Neuronal stem cell (in vitro differentiated cells): ENCODE results near the gene DOCK9.

Experiments used
- DNase-seq: peaks from one replicate; pipeline ENCODE4 v3.0.0-alpha.2; 2013; ENCODE audit warnings: low spot score
- H2AFZ ChIP-seq: one replicate; pipeline ENCODE4 v1.6.1; 2013; ENCODE audit warnings: mild to moderate bottlenecking, low read length, inconsistent platforms
- H2AK5ac ChIP-seq: 2 replicates; pipeline ENCODE4 v1.6.1; 2013; ENCODE audit warnings: low read depth, mild to moderate bottlenecking, inconsistent platforms, low read length, moderate library complexity, mixed read lengths
- H2BK120ac ChIP-seq: 2 replicates; pipeline ENCODE4 v1.6.1; 2013; ENCODE audit warnings: low read depth, mild to moderate bottlenecking, inconsistent platforms, low read length, moderate library complexity, mixed read lengths
- H2BK12ac ChIP-seq: one replicate; pipeline ENCODE4 v1.6.1; 2013; ENCODE audit warnings: low read length, inconsistent platforms
- H2BK15ac ChIP-seq: 2 replicates; pipeline ENCODE4 v1.6.1; 2013; ENCODE audit warnings: mild to moderate bottlenecking, low read length, inconsistent platforms, mixed read lengths
- H2BK5ac ChIP-seq: one replicate; pipeline ENCODE4 v1.6.1; 2013; ENCODE audit warnings: inconsistent platforms, mild to moderate bottlenecking, low read length, moderate library complexity
- H3K14ac ChIP-seq: one replicate; pipeline ENCODE4 v1.6.1; 2013; ENCODE audit warnings: low read length, inconsistent platforms
- H3K18ac ChIP-seq: 2 replicates; pipeline ENCODE4 v1.6.1; 2013; ENCODE audit warnings: low read length, inconsistent platforms
- H3K23ac ChIP-seq: 2 replicates; pipeline ENCODE4 v1.6.1; 2013; ENCODE audit warnings: low read depth, mild to moderate bottlenecking, mixed read lengths, low read length, inconsistent platforms; ENCODE audit not compliant: poor library complexity
- H3K27ac ChIP-seq: replicated peaks from 3 replicates; pipeline ENCODE4 v1.5.1; 2013; ENCODE audit warnings: low read length, inconsistent platforms
- H3K27me3 ChIP-seq, 3 experiments: 2 replicates each; pipeline ENCODE4 v1.6.1; 2013; ENCODE audit warnings: low read length in 3 of 3, mild to moderate bottlenecking in 2 of 3, inconsistent platforms in 1 of 3, low read depth in 1 of 3, mixed read lengths in 1 of 3, moderate library complexity in 1 of 3; ENCODE audit not compliant: control insufficient read depth in 3 of 3, insufficient read depth in 3 of 3
- H3K36me3 ChIP-seq, 2 donors: replicated peaks in 1 of 2; 2 replicates each; pipeline ENCODE4 v1.6.1; 2013; ENCODE audit warnings: low read length in 2 of 2; ENCODE audit not compliant: control insufficient read depth in 2 of 2, insufficient read depth in 2 of 2
- H3K4ac ChIP-seq: 2 replicates; pipeline ENCODE4 v1.6.1; 2013; ENCODE audit warnings: inconsistent platforms, mild to moderate bottlenecking, low read length, moderate library complexity
- H3K4me1 ChIP-seq, 2 donors: 1 replicate in 1 of 2; 2 replicates in 1 of 2; pipeline ENCODE4 v1.6.1; 2013; ENCODE audit warnings: low read length in 2 of 2, low read depth in 1 of 2; ENCODE audit not compliant: control insufficient read depth in 2 of 2, insufficient read depth in 1 of 2
- H3K4me2 ChIP-seq: one replicate; pipeline ENCODE4 v1.6.1; 2013; ENCODE audit warnings: mild to moderate bottlenecking, low read length, inconsistent platforms; ENCODE audit not compliant: insufficient read depth, poor library complexity, severe bottlenecking
- H3K4me3 ChIP-seq, 2 donors: 2 replicates each; pipeline ENCODE4 v1.5.1; 2013; ENCODE audit warnings: low read length in 2 of 2, mild to moderate bottlenecking in 2 of 2, inconsistent platforms in 1 of 2, moderate library complexity in 1 of 2
- H3K79me1 ChIP-seq: one replicate; pipeline ENCODE4 v1.6.1; 2013; ENCODE audit warnings: low read depth, mild to moderate bottlenecking, inconsistent platforms, low read length, moderate library complexity
- H3K9ac ChIP-seq: one replicate; pipeline ENCODE4 v1.6.1; 2013; ENCODE audit warnings: mild to moderate bottlenecking, low read depth, low read length, inconsistent platforms; ENCODE audit not compliant: poor library complexity
- H3K9me3 ChIP-seq, 2 donors: replicated peaks in 1 of 2; 2 replicates each; pipeline versions ENCODE3 to v1.6.1; 2013; ENCODE audit warnings: low read length in 2 of 2, mild to moderate bottlenecking in 2 of 2, inconsistent platforms in 1 of 2, low read depth in 1 of 2, mixed read lengths in 1 of 2, moderate library complexity in 1 of 2; ENCODE audit not compliant: control insufficient read depth in 2 of 2, insufficient read depth in 1 of 2
- H4K8ac ChIP-seq: one replicate; pipeline ENCODE4 v1.6.1; 2013; ENCODE audit warnings: low read depth, mild to moderate bottlenecking, inconsistent platforms, low read length, moderate library complexity
- H4K91ac ChIP-seq: one replicate; pipeline ENCODE4 v1.6.1; 2013; ENCODE audit warnings: low read length, low read depth, mild to moderate bottlenecking, inconsistent platforms; ENCODE audit not compliant: poor library complexity
- WGBS, 2 donors: extraction: QIAGEN DNeasy Blood & Tissue Kit; methylation state at CpG; one replicate each; pipeline ENCODE4 v1.1.7; 2013; ENCODE audit warnings: missing lambda C conversion rate in 2 of 2, mixed read lengths in 1 of 2; ENCODE audit not compliant: insufficient read length in 2 of 2, insufficient replicate concordance in 1 of 2; ENCODE audit errors: extremely low coverage in 2 of 2; 5-methylcytosine and 5-hydroxymethylcytosine counted together

DOCK9 gene

DNA sequence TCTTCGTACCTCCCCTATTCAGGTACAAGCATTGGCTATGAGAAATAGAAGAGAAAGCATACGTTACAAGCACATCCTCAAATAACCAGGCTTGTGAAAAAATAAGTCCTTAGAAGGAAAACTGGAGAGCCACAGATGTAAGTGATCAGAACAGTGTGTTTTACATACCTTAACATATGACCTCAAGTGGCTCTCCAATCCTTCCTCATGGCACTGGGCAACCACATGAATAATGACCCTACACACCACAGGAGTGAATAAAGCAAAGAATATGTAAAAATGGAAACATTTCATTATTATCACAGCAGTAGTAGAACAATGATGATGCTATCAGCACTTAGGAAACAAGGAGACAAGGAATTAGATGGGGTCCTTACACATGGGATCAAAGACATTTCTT, 96.5 kb downstream of the DOCK9 start:
- H3K36me3 ChIP-seq: no peaks in the 10 kb centered on the region
- no peak overlapping the region for H3K14ac ChIP-seq
- no CpG with 5 or more reads among the region's 2 CpGs for WGBS, 2 donors

DNA sequence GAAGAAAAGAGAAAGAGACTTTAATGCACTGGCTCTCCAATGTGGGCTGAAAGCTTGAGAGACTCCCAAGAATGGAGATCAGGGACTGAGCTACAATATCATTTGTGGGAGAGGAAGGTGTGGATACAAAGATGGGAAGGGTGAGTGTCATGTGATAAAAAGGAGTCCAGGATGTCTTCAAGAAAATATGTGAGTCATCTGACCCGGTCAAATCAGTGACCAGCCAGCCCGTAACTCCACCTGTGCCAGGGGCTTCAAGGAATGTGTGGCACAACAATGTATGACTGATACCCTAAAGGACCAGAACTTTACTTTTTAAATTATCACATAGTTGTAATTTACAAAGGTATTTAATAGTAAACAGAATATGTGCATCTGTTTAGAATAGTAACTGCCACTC, 97.2 kb downstream of the DOCK9 start:
- Histone ChIP-seq H2BK120ac (no peak overlapping the region), H3K18ac (no peak overlapping the region), H3K23ac (no peak overlapping the region), H2BK5ac (no peak overlapping the region), H3K4me3 (no peak overlapping the region), H2BK12ac (no peak overlapping the region), H2AK5ac (no peak overlapping the region), H3K27me3 (no peaks in the 10 kb centered on the region), H3K4ac (no peak overlapping the region), H3K4me1 (peaks cover 0 to 2% of the 10 kb centered on the region in 2 donors), H2AFZ (no peak overlapping the region), H3K9me3 (no peaks in the 10 kb centered on the region), H3K36me3 (no peaks in the 10 kb centered on the region), H3K9ac (no peak overlapping the region), H3K79me1 (no peaks in the 10 kb centered on the region), H2BK15ac (no peak overlapping the region), H3K27ac (no peak overlapping the region), H4K91ac (no peak overlapping the region), H3K14ac (no peak overlapping the region), H3K4me2 (no peak overlapping the region), H4K8ac (no peak overlapping the region)
- DNase-seq: no peak
- no CpG with 5 or more reads among the region's 2 CpGs for WGBS, 2 donors

More for the DNA sequence above, 96.5 kb downstream of the DOCK9 start:
- H3K4me1 ChIP-seq: no peaks in the 10 kb centered on the region
- no peak overlapping the region for H3K27ac ChIP-seq
- H2BK12ac ChIP-seq: no peak overlapping the region
- no peak overlapping the region for H4K91ac ChIP-seq
- H3K18ac ChIP-seq: no peak overlapping the region
- no peaks in the 10 kb centered on the region for H3K9me3 ChIP-seq
- H3K27me3 ChIP-seq: no peaks in the 10 kb centered on the region
- no peak for DNase-seq
- no peak overlapping the region for H3K4ac ChIP-seq
- no peak overlapping the region for H2BK5ac ChIP-seq
- H3K4me2 ChIP-seq: no peak overlapping the region
- no peak overlapping the region for H3K9ac ChIP-seq
- no peaks in the 10 kb centered on the region for H3K79me1 ChIP-seq
- H3K23ac ChIP-seq: no peak overlapping the region
- no peak overlapping the region for H3K4me3 ChIP-seq
- no peak overlapping the region for H4K8ac ChIP-seq
- H2AFZ ChIP-seq: no peak overlapping the region
- no peak overlapping the region for H2BK15ac ChIP-seq
- no peak overlapping the region for H2AK5ac ChIP-seq
- no peak overlapping the region for H2BK120ac ChIP-seq

DNA sequence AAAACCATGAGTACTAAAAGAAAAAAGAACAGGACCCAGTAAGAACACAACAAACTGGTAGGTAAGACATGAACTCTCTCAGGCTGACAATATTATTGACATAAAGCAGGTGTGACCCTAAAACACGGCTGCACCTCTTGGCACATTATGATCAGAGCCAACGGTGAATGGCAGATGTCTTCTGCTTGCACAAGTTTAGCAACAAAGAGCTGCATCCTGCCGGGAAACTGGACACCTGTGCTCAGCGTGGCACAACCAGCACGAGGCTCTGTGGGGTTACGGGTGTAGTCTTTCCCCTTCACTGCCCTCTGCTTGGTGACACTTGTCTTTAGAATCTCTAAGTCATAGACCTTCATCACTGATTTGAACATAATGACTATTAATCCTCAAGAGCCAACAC, 97.9 kb downstream of the DOCK9 start:
- H3K79me1 ChIP-seq: no peaks in the 10 kb centered on the region
- H2BK5ac ChIP-seq: no peak overlapping the region
- H2BK15ac ChIP-seq: no peak overlapping the region
- no peak overlapping the region for H2AFZ ChIP-seq
- peak overlapping the region; percentile 25 for H3K18ac ChIP-seq
- H3K14ac ChIP-seq: no peak overlapping the region
- no peak for DNase-seq
- no peak overlapping the region for H2BK120ac ChIP-seq
- no peak overlapping the region for H2BK12ac ChIP-seq
- no peaks in the 10 kb centered on the region for H3K36me3 ChIP-seq
- no peak overlapping the region for H3K27ac ChIP-seq
- H4K91ac ChIP-seq: no peak overlapping the region
- no peak overlapping the region for H3K4me3 ChIP-seq
- H3K4me1 ChIP-seq: peaks cover 0 to 6% of the 10 kb centered on the region in 2 donors
- no peak overlapping the region for H3K9ac ChIP-seq
- H3K9me3 ChIP-seq: no peaks in the 10 kb centered on the region
- WGBS, 2 donors: no CpG with 5 or more reads among the region's 6 CpGs
- H3K4ac ChIP-seq: no peak overlapping the region
- H3K23ac ChIP-seq: no peak overlapping the region
- no peaks in the 10 kb centered on the region for H3K27me3 ChIP-seq
- H3K4me2 ChIP-seq: no peak overlapping the region
- H4K8ac ChIP-seq: no peak overlapping the region
- H2AK5ac ChIP-seq: no peak overlapping the region

DNA sequence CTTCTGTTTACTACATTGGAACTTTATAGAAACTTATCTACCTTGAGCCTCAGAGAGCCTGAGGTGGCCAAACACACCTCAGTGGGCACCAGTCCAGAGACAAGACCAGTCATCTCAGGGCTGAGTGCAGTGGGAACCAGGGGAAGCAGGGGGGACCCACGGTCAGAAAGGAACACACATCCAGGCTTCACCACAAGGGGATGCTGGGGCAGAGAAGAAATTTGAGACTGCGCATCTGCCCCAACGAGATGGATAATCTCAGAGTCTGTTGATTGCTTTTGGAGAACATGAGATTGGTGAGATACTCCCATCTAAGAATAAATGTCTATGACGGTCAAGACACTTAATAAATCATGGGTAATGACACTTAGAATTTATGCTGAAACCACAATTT, 98.7 kb downstream of the DOCK9 start:
- H3K9ac ChIP-seq: no peak overlapping the region
- H4K91ac ChIP-seq: no peak overlapping the region
- H2AK5ac ChIP-seq: no peak overlapping the region
- peaks cover 0 to 8% of the 10 kb centered on the region in 2 donors for H3K4me1 ChIP-seq
- no peaks in the 10 kb centered on the region for H3K9me3 ChIP-seq
- no peaks in the 10 kb centered on the region for H3K36me3 ChIP-seq
- no peak overlapping the region for H2AFZ ChIP-seq
- no peak for DNase-seq
- H2BK5ac ChIP-seq: no peak overlapping the region
- no peak overlapping the region for H3K4me2 ChIP-seq
- WGBS, 2 donors: no CpG with 5 or more reads among the region's 4 CpGs
- H3K4me3 ChIP-seq: no peak overlapping the region
- no peak overlapping the region for H3K14ac ChIP-seq
- H3K27ac ChIP-seq: no peak overlapping the region
- H3K27me3 ChIP-seq: no peaks in the 10 kb centered on the region
- H2BK120ac ChIP-seq: no peak overlapping the region
- no peak overlapping the region for H3K18ac ChIP-seq
- H2BK15ac ChIP-seq: no peak overlapping the region
- H3K23ac ChIP-seq: no peak overlapping the region
- H4K8ac ChIP-seq: no peak overlapping the region
- H2BK12ac ChIP-seq: no peak overlapping the region
- H3K4ac ChIP-seq: no peak overlapping the region
- H3K79me1 ChIP-seq: no peaks in the 10 kb centered on the region
